NCI-H510A treated with DMSO at 0.1 percent for 48 hours (cell line): Measurements from ENCODE around the gene NACA2.
A peak's percentile ranks its signal among the peaks of the same experiment; 100 is the strongest.
"Not testable (repeated sequence)": the region's sequence is repeated elsewhere in the genome, so short reads cannot be mapped to it uniquely, and the experiment has no call there.

Source experiments
- DNase-seq: peaks from one replicate; lab custom pipeline; 2025; lab: John Stamatoyannopoulos, UW

Gene NACA2

DNA sequence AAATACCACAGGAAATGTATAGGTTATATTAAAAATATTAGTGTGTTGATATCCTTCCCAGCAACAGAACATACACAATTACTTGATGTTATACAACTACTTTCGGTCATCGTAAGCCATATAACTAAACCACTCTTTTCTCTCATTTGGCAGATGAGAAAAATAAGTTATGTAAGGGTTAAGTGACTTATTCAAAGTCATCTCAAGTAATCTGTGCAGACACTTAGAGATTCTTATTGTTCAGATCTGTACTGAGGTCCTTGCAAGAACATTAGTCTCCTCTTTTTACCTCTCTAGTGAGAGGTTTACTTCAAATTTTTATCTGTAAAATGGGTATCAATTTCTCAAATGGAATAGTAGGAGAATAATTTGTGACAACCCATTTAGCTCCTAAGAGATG is 15.0 kb downstream of the NACA2 start:
- no peak for DNase-seq

DNA sequence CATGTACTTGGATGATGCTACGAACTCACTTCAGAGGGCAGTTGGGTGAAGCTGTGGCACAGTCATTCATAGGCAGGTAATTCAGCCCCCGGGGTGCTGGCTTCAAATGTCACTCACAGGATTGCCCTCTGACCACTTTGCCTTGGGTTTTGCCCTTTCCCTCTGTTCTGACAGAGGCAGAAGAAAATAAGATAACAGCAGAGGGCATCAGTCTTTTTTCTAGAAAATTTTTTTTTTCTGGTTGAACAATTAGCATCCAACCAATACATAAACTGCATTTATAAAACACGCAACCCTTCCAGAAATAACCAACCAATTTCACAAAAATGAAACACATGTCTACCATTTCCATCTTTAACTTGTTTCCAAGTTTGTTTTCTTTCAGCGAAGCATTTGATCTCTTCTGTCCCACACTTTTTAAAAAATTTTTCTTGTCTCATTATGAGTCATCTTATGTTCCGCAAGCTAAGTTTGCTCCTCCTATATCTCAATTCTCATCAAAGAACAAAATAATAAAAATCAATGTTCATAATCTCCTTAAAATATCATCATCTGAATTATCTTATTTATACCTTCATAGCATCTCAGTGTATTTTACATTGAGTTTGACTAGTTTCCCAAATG is 15.6 kb downstream of the NACA2 start:
- no peak for DNase-seq

DNA sequence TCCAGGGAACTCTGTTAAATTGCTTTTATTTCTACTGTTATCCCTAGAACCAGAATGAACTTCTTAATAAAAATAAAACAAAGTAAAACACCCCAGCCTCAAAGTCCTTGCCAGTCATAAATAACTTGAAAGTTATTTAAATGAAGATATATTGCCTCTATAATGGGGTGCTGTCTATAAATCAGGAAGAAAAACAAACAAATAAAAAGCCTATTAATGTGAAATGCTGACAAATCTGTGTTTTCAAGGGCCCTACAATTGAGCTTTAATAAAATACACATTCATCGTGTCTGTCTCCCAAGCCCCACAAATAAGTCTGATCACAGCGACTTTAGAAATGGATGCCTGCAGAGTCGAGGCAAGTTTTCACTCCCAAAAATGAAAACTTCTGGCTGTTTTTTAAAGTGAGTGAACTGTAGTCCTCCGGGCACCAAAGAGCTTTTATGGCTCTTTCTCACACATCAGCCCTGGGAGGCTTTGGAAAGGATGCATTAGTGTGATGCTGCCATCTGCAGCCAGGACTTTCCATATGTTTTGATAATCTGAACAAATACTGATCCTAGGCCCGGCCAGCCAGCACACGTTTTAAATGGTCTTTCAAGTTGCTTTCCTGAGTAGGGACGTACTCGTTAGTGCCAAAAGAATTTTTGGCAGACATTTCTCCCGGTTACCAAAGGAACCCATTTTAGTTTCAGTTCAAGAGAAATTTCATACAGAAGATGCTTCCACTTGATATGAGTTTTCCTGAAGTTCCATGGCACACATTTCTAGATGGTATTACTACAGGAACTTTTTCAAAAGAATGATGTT is 16.3 kb downstream of the NACA2 start:
- peak; percentile 59 for DNase-seq

DNA sequence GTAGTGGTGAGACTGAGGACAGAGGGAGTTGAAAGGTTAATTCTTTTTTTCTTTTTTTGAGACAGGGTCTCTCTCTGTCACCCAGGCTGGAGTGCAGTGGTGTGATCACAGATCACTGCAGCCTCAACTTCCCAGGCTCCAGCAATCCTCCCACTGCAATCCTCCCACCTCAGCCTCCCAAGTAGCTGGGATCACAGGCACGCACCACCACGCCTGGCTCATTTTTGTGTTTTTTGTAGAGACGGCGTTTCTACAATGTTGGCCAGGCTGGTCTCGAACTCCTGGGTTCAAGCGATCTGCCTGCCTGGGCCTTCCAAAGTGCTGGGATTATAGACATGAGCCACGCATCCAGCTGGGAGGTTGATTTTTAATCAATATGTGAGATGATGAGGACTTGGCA is 18.5 kb downstream of the NACA2 start:
- not testable (repeated sequence) for DNase-seq

DNA sequence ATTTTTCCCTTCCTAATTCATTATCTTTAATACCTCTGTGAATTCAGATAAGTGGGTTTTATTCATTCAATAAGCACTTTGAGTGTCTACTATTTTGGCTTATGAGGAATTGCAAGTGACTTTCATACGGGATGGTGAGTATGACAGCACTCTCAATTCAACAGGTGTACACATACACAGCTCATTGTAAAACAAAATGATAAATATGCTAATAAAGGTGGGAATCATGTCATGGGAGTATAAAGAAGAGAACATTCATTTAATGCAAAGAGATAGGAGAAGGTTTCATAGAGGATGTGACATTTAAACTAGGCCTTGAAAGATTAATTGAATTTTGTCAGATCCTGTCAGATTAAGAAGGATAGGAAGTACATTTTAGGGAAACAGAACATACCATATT is 19.4 kb downstream of the NACA2 start:
- DNase-seq = no peak

DNA sequence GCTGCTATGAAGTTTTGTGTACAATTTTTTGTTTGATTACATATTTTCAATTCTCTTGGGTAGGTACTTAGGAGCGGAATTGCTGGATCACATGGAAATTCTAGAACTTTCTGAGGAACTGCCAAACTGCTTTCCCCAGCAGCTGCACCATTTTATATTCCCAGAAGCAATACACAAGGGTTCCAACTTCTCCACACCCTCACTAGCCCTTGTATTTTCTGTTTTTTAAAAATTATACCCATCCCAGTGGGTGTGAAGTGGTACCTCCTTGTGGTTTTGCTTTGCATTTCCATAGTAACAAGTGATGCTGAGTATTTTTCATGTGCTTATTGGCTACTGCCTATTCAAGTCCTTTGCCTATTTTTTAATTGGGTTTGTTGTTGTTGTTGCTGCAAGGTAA is 20.9 kb downstream of the NACA2 start:
- no peak for DNase-seq

DNA sequence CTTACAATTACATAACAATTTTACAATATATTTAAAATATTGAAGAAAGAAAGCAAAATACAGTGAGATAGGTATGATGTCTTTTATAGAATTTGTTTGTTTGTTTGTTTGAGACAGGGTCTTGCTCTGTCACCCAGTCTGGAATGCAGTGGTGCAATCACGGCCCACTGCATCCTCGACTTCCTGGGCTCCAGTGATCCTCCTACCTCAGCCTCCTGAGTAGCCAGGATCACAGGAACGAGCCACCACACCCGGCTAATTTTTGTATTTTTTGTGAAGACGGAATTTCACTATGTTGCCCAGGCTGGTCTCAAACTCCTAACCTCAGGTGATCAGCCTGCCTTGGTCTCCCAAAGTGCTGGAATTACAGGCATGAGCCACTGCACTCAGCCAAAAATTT is 21.5 kb downstream of the NACA2 start:
- not testable (repeated sequence) for DNase-seq

DNA sequence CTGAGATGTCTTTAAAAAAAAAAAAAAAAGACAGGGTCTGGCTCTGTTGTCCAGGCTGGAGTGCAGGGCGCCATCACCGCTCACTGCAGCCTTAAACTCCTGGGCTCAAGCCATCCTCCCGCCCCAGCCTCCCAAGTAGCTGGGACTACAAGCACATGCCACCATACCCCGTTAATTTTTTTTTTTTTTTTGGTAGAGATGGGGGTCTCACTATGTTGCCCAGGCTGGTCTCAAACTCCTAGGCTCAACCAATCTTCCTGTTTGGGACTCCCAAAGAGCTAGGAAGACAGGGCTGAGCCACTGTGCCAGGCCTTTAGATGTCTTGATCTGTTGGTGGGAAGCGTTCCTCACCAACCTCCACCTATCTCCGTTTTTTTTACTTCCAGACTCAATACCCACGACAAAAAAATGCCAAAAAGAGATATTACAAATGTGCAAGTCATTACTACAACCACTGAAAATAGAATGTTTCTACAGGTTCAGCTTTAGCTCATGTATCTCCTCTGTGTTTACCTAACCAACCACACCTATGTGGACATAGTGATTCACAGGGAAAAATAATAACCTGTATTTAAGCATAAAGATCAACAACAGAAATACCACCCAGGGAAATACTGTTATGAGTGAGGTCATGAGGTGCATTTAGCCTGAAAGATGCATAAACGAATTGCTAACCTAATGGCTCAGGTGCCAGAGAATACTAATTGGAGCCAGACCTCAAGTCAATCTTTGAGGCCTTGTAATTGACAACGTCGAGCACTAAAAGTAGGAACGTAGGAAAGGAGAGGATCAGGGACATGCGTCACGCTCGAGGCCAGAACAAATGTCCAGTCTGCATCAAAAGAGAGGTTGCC is 22.6 kb downstream of the NACA2 start:
- no peak for DNase-seq

DNA sequence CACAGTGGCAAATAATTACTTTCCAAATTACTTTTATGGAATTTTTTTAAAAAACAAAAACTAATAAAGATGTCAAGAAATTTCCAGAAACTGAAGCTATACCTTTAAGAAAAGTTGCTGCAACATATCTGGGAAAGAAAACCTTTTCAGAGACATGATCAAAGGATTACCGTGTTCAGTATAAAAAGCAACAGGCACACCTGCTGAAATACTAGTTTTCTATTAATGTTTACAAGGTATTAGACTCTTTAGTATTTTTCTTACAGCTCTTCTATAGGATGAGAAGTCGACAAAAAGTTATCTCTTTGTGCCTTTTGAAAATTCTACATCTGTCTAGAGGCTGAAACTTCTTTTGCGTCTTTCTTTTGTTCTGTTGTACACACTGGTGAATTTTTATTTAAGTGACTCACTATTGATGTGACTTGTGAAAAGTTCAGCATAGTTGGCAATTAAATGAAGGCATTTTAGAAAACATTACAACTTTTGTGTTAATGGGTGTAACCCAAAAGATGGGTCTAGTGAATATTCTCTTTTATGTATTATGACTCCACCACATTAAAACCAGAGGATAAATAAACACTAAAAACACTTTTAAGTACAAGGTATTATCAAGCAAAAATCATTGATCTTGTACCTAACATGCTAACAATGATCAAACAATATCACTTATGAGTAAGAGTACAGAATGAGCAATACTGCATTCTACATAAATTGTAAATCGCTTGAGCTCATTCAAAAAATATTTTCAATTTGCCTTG is 23.8 kb downstream of the NACA2 start:
- DNase-seq = no peak

DNA sequence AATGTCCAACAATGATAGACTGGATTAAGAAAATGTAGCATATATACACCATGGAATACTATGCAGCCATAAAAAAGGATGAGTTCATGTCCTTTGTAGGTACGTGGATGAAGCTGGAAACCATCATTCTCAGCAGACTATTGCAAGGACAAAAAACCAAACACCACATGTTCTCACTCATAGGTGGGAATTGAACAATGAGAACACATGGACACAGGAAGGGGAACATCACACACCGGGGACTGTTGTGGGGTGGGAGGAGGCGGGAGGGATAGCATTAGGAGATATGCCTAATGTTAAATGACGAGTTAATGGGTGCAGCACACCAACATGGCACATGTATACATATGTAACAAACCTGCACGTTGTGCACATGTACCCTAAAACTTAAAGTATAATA is 24.6 kb downstream of the NACA2 start:
- DNase-seq = not testable (repeated sequence)

DNA sequence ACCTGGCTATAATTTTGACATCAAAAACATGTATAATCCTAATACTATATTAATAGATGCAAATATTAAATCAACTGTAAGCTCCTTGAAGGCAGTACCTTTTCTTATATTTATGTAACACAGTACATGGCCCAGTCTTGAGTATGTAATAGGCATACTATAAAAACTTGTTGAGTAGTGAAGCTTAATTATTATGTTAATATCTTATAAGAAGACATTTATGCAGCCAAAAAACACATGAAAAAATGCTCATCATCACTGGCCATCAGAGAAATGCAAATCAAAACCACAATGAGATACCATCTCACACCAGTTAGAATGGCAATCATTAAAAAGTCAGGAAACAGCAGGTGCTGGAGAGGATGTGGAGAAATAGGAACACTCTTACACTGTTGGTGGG is 25.2 kb downstream of the NACA2 start:
- not testable (repeated sequence) for DNase-seq

DNA sequence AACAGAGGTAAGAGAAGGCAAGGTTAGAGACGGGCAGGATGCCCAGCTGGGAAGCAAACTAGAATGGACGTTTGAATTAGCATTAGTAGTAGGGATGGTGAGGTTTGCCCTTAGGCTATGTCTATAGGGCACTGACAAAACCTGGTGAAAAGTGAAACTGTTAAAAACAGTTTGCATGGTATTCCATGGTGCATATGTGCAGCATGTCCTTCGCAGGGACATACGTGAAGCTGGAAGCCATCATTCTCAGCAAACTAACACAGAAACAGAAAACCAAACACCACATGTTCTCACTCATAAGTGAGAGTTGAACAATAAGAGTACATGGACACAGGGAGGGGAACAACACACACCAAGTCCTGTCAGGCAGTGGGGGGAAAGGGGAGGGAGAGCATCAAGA is 25.8 kb downstream of the NACA2 start:
- DNase-seq = no peak

DNA sequence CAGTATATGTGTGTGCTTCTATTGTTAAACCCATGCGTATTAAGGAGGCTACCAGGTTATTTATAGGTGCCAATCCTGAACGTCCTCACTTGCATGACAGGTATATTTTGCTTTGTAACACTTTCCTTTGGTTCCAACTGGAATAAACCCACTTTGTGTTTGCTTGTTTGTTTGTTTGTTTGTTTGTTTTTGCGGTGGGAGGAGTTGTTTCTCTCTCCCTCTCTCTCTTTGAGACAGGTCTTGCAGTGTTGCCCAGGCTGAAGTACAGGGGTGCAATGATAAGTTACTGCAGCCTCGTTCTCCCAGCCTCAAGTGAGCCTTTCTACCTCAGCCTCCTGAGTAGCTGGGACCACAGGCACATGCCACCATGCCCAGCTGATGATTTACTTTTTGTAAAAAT is 28.7 kb downstream of the NACA2 start:
- DNase-seq = no peak

DNA sequence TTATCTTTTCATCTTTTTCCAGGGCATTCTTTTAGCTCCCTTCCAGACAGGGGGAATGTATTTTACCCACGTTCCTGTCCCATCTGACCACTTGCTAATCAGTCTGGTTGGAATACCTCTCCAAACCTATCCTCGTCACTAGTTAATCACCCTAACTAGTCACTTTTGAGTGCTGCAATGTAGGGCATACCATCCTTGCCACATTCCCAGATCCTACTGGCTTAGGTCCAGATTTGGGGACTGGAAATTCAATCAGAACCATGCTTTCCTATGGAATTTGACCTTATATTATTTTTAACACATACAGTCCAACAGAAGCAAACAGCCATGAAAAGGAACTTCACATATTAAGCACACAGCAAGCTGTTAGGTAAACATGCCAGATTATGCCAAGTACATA is 29.7 kb downstream of the NACA2 start:
- DNase-seq = no peak

DNA sequence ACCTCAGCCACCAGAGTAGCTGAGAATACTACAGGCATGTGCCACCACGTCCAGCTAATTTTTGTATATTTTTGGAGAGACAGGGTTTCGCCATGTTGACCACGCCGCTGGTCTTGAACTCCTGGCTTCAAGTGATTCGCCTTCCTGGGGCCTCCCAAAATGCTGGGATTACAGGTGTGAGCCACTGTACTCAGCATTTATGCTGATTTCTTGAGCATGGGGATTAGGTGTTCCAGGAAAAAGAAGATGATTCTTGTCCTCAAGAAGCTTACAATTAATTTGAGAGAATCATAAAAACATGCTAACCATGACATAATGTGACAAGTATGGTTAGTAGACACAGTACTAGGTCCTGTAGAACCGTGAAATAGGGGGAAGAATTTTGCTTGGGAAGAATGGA is 30.9 kb downstream of the NACA2 start:
- DNase-seq = no peak

DNA sequence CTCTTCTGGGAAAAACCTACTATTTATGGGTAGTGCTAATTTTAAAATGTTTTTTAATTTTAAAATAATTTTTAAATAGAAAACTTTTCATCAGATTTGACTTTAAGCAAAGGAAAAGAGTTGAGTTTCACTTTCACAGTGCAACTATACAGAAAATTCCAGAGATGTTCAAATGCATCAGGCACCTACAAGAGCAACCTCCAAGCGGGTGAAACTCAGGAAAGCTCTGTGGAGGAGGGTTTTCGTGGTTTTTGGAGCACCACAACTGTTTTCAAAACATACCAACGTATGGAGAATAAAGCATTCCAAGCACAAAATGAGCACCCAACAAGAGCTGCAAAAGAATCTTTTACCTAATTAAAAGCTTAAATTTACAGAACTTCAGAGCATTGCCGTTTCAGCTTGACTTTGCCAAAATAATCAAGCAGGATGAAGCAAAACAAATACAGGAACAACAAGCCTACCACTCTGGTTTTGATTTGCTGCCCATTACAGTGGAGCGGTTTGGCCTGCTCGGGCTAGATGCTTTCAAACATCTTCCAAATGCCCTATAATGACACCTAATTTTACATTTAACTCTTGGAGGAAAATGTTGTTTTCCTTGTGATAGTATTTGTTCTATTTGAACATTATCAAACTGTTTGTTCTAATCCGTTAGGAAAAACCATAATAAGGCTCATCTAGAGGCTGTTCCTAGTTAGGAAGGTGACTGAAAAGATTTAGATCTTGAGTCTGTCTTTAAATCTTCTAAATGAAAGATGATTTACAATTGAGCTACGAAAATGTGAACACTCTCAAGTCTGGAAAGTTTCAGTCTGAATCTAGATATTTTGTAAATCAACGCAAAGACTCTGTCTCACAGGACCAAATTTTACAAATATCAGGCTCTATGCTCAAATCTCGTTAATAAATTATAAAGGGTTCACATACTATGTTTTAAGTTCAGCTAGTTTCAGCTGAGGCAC is 34.5 kb downstream of the NACA2 start:
- DNase-seq = no peak

DNA sequence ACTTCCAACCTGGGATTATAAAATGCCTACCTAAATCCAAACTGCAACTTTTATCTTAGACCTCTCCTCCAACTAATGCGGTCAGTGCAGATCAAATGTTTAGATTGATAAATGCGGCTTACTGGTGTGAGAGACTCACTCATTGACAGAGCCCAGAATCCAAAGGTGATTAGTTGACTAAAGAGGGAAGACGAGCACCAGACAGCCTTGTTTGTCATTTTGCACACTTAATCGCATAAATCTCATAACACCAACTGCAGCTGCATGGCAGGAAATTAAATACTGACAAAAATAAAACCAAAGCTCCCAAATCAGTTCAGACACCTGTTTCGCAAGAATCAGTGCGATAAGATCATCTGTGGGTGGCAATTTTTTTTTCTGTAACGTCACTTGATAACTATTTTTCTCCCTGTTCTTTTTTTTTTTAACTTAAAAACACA is 35.9 kb downstream of the NACA2 start:
- no peak for DNase-seq

DNA sequence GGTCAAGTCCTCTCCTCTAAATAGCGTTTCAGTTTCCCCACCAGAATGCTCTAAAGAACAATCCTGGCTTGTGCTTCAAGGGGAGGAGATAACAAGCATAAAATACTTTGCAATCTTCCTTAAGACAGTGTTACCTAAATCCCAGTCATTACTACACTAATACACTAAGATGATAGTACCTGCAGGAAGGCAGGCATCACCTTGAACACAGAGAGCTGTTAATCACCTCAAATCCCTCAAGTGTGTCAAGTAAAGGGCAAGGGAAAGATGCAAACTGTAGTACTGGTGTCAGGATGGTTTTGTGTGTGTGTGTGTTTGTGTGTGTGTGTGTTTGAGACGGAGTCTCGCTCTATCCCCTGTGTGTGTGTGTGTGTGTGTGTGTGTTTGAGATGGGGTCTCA is 36.8 kb downstream of the NACA2 start:
- DNase-seq = no peak

DNA sequence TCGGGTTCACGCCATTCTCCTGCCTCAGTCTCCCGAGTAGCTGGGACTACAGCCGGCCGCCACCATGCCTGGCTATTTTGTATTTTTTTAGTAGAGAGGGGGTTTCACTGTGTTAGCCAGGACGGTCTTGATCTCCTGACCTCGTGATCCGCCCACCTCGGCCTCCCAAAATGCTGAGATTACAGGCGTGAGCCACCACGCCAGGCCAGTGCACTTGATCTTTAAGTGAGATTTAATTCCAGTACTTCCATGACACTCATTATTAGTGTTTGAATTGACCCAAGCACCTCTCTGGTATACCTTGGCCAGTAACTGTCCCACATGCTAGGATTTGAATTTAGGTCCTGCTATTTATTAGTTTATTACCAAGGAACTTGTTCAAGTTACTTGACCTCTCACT is 38.5 kb downstream of the NACA2 start:
- DNase-seq = not testable (repeated sequence)

DNA sequence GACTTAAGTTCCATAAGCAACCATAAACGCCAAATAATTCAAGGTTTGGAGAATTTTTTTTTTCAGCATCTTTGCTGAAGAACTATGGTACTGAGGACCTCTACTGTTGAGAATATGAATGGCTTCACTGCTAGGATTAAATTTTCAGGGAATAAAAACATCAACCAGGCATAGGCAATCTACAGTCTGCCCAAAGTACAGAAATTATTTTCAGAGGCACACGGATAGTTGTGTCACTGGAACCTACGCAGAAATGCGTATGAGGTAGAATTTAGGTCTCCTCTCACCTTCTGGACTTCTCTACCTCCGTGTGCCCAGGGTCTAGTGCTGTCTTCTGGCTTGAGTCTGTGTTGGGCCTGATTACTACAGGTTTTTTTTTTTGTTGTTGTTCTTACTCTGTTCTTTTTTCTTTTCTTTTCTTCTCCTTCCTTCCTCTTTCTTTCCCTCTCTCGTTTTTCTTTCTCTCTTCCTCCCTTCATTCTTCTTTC is 39.7 kb downstream of the NACA2 start:
- DNase-seq = peak; percentile 62

DNA sequence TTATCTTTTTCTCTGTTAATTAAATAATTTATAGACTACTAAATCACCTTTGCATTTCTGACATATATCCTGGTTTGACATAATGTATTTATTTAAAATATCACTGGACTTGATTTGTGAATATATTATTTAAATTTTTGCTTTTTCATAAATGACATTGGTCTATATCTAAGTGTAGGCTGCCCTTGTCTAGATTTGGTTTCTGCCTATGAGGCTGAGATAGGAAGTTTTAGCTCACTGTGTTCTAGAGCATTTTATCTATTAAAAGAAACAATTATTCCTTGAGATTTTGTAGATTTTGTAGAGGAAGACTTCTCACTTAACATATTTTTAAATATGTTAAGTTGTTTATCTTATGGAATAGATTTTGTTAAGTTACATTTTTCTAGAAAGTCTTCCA is 43.9 kb downstream of the NACA2 start:
- no peak for DNase-seq
